Measurements from ENCODE around the gene TXNDC17.

- TF ChIP-seq, protein P1, sequence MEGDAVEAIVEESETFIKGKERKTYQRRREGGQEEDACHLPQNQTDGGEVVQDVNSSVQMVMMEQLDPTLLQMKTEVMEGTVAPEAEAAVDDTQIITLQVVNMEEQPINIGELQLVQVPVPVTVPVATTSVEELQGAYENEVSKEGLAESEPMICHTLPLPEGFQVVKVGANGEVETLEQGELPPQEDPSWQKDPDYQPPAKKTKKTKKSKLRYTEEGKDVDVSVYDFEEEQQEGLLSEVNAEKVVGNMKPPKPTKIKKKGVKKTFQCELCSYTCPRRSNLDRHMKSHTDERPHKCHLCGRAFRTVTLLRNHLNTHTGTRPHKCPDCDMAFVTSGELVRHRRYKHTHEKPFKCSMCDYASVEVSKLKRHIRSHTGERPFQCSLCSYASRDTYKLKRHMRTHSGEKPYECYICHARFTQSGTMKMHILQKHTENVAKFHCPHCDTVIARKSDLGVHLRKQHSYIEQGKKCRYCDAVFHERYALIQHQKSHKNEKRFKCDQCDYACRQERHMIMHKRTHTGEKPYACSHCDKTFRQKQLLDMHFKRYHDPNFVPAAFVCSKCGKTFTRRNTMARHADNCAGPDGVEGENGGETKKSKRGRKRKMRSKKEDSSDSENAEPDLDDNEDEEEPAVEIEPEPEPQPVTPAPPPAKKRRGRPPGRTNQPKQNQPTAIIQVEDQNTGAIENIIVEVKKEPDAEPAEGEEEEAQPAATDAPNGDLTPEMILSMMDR (IDR thresholded peaks at IDR 0.05) = no peak
- TF ChIP-seq POLR2A (IDR thresholded peaks at IDR 0.05) = no peak
These were observed 13.8 kb upstream of the TXNDC17 start for GRCh38 chr17:6627019-6627418.
